Measurements from ENCODE around the gene PDPK1. TPM values are rescaled to one million over a fixed set of nuclear protein-coding genes. Genes with fewer than 3 reads are reported as not detected.

Gene PDPK1
- total RNA-seq, 2 experiments from 2014 or later: 14.4 to 40.6 TPM

- peaks cover 37% of the 10 kb centered on the region for H3K79me2 ChIP-seq (ENCODE audit: insufficient read depth, low read depth, low read length)
- H3K27ac ChIP-seq (ENCODE audit: low read depth, low read length, poor library complexity, severe bottlenecking): peak within 1 kb of the TSS; percentile 9
- H3K9me2 ChIP-seq (ENCODE audit: insufficient read depth, low read length): no peaks in the 10 kb centered on the region
- no peaks in the 10 kb centered on the region for H3K9me3 ChIP-seq (ENCODE audit: low read length)
- peak; percentile 92 for DNase-seq (ENCODE audit: low spot score)
- H3K4me3 ChIP-seq (ENCODE audit: low read depth, low read length, poor library complexity, severe bottlenecking): peak within 1 kb of the TSS; percentile 85
- peak within 1 kb of the TSS; percentile 89 for H3K4me2 ChIP-seq (ENCODE audit: low read length)
- peaks cover 31% of the 10 kb centered on the region; the same call in 1 of the 2 replicates for H3K36me3 ChIP-seq (ENCODE audit: insufficient read depth, low read length)
- TF ChIP-seq CTCF (conservative IDR thresholded peaks at IDR 0.05; ENCODE audit: low read length) (no peak), EZH2phosphoT487 (IDR thresholded peaks at IDR 0.05; ENCODE audit: borderline replicate concordance, low read depth, low read length) (no peak)
- H2AFZ ChIP-seq (ENCODE audit: low read length): no peak within 1 kb of the TSS
- POLR2A ChIA-PET: interaction anchor here (0.6 to 1.4 kb wide), 2 partner anchors 11 to 13 kb away, joined by 5 to 6 read pairs; partner anchors contain the start of gene CEMP1
- peaks cover under 1% of the 10 kb centered on the region; the same call in 1 of the 2 replicates for H4K20me1 ChIP-seq (ENCODE audit: insufficient read depth, low read length)
- peaks cover 31% of the 10 kb centered on the region for H3K4me1 ChIP-seq (ENCODE audit: insufficient read depth, low read length, poor library complexity, severe bottlenecking)
- BruUV-seq (replicated peaks): no TSS peak
- CTCF ChIA-PET (ENCODE audit: unreplicated experiment): interaction anchor here (0.6 to 0.7 kb wide), 3 partner anchors 12 to 372 kb away, joined by 3 to 4 read pairs (median 4); no protein-coding TSS in a partner anchor
- intact Hi-C loops (cut with micrococcal nuclease; ENCODE audit: unreplicated experiment): no loop called here
Measured at GRCh38 chr16:2520097-2520783, 17.6 kb upstream of the PDPK1 start, which contains the start of gene AMDHD2. AMDHD2 (plus strand) TSS chr16:2520371; CDS start chr16:2520459, 88 bp downstream.

GRCh38 chr16:2520784-2521531, 16.9 kb upstream of the PDPK1 start:
- Histone ChIP-seq H3K9me3 (ENCODE audit: low read length) (no peaks in the 10 kb centered on the region), H3K4me3 (ENCODE audit: low read depth, low read length, poor library complexity, severe bottlenecking) (peak overlapping the region; percentile 85), H3K4me1 (ENCODE audit: insufficient read depth, low read length, poor library complexity, severe bottlenecking) (peaks cover 24% of the 10 kb centered on the region), H3K4me2 (ENCODE audit: low read length) (peak overlapping the region; percentile 89), H2AFZ (ENCODE audit: low read length) (no peak overlapping the region), H3K27ac (ENCODE audit: low read depth, low read length, poor library complexity, severe bottlenecking) (peak overlapping the region; percentile 9), H3K9me2 (ENCODE audit: insufficient read depth, low read length) (no peaks in the 10 kb centered on the region), H4K20me1 (ENCODE audit: insufficient read depth, low read length) (no peaks in the 10 kb centered on the region; the same call in 1 of the 2 replicates), H3K79me2 (ENCODE audit: insufficient read depth, low read depth, low read length) (peaks cover 29% of the 10 kb centered on the region), H3K36me3 (ENCODE audit: insufficient read depth, low read length) (peaks cover 31% of the 10 kb centered on the region; the same call in 1 of the 2 replicates)
- BruUV-seq (replicated peaks): no TSS peak
- ChIA-PET CTCF (ENCODE audit: unreplicated experiment) (interaction anchor here (0.6 kb wide), 1 partner anchor 373 kb away, joined by 4 read pairs; no protein-coding TSS in a partner anchor), POLR2A (interaction anchor here (1.4 kb wide), 1 partner anchor 12 kb away, joined by 5 read pairs; no protein-coding TSS in a partner anchor)
- peak; percentile 57 for DNase-seq (ENCODE audit: low spot score)
- no peak for TF ChIP-seq CTCF (conservative IDR thresholded peaks at IDR 0.05; ENCODE audit: low read length)
- TF ChIP-seq EZH2phosphoT487 (IDR thresholded peaks at IDR 0.05; ENCODE audit: borderline replicate concordance, low read depth, low read length): no peak
- intact Hi-C loops (cut with micrococcal nuclease; ENCODE audit: unreplicated experiment): no loop called here

Data from OCI-LY7 (cell line).